NOMO-1 treated with DMSO at 0.1 percent for 48 hours (cell line): Measurements from ENCODE around the gene SHC2.
"Not testable (repeated sequence)": the region's sequence is repeated elsewhere in the genome, so short reads cannot be mapped to it uniquely, and the experiment has no call there.

ENCODE experiments used
- DNase-seq: peaks from one replicate; lab custom pipeline; 2025; ENCODE audit not compliant: unreplicated experiment; lab: John Stamatoyannopoulos, UW

The SHC2 gene

DNA sequence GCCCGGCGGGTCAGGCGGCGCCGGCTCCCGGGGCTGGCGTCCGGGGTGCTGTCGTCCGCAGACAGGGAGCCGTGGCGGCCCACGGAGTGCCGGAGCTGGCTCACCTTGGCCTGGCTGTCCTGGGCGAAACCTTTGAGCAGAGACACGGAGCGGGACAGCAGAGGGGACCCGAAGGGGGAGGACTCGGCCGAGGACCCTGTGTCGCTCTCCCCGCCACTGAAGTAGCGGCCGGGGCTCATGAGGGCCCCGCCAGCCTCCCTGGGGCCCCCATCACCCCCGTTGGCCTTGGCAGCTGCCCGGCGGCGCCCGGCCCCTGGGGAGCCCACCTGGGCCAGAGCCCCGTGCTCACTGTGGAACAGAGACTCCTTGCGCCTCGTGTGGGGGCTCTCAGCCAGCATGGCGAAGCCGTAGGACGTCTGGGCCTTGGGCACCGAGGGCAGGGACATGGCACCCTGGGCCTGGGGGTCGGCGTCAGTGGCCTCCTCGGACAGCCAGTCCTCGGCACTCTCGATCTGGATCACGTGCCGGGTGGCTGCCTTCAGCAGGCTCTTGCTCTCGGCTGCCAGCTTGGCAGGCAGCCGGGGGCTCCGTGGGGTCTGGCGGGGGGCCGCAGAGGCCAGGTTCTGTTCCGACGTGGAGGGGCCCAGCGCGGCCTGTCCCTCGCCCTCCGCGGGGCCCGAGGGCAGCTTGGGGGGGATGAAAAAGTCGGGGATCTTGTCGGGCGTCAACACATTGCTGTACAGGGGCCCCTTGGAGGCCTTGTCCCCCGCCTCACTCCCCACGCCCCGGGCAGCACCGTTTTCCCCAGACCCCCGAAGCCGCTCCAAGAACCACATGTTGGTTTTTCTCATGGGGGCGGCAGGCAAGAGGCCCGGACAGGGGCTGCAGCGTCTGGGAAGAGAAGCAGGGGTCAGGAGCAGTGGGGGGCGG, 53.1 kb downstream of the SHC2 start:
- no peak for DNase-seq

- DNase-seq: no peak
Measured at GRCh38 chr19:406971-407510, 53.8 kb downstream of the SHC2 start.

DNA sequence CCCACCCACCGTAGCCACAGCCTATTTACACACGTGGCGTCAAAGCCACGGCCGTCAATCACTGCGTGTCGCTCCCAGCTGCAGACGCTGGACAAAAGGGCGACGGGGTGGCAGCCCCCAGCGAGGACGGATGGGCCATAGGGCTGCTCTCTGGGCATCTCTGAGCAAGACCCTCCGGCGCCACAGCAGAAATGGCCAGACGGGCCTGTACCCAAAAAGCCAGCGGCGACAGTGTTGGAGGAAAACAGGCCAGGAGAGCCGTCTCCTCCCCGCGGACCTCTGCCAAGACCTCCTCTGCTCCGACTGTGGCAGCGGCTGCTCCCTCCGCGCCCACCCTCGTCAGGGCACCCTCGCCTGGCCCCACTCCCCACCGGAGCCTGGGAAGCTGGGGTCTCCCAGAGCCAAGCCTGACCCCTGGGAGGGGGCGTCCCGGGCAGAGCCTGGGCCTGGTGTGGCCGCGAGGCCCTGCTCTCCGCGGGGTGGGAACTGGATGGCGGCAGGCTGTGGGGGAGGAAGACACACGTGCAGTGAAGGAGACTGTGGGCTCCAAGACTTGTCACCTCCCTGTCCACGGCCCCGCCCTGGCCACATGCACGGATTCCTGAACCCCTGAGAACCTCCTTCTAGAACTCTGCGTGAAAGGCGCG, 54.6 kb downstream of the SHC2 start:
- no peak for DNase-seq

- no peak for DNase-seq
Measured at GRCh38 chr19:405121-405965, 55.5 kb downstream of the SHC2 start.

- no peak for DNase-seq
Measured at GRCh38 chr19:403221-404027, 57.4 kb downstream of the SHC2 start.

DNA sequence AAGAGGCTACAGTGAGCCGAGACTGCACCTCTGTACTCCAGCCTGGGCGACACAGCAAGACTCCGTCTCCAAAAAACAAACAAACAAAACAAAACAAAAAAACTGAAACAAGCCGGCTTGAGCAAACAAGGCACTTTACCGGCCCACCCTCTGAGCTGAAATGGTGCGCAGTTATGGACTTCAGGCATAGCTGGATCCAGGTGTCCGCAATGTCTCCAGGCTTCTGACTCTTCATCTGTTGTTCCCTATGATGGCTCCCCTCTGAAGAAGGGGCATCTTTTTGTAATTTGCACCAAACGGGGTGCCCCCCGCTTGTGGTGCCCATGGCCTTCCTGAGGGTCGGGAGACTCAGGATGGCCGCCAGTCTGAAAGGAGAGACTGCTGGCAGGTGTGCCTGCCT, 58.0 kb downstream of the SHC2 start:
- DNase-seq: no peak

- no peak for DNase-seq
Measured at GRCh38 chr19:401866-402511, 58.8 kb downstream of the SHC2 start.

DNA sequence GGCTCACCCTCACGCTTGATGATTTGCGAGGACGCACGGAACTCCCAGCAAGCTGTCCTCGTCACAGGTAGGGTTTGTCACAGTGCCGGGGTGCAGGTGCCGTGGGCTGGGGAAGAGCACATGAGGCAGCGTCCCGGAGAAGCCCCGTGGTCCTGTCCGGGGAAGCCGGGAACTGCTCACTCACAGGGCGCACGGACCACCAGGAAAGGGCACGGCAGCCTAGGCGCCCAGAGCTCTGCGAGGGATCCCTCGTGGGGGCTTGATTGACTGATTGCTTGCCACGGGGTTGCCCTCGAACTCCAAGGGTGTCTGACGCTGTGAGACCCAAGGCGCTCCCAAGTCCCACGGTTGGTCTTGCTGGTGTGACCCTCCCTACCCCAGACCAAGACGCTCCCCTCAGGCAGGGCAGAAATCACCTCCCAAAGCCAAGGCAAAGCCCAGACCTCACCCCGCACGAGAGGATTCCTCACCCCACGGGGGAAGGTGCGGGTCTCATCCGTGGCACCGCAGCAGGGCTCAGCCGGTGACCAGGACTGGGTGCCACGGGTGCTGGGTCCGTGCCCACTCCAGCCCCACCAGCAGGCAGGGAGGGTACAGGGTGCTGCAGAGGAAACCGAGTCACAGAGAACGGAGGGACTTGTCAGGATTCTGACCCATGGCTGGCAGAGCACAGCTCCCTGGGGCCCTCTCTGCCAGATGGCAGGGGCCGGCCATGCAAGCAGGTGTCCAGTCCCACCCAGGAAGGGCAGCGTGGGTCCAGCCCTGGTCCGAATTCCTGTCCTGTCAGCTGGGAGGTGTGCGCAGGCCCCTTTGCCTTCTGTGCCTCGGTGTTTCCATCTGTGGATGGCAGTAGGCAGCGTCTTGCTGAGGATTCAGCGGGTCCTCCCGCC, 59.6 kb downstream of the SHC2 start:
- DNase-seq: no peak

DNA sequence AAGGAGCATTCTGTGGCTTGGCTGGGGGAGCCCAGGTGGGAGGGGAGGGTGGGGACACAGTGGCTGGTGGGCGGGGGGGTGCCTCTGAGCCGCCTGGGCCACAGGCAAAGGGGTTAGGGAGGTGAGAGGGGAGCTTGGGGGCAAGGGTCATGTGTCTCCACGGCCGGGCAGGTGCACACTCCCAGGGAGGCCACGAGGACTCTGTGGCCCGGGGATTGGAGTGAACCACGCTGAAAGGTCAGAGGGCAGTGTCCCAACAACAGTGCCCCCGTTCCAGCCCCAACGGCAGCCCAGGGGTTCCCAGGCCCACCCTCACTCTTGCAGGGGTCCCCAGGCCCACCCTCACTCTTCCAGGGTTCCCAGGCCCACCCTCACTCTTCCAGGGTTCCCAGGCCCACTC, 61.5 kb downstream of the SHC2 start:
- no peak for DNase-seq

GRCh38 chr19:398719-399118, 62.1 kb downstream of the SHC2 start:
- no peak for DNase-seq

- no peak for DNase-seq
Measured at GRCh38 chr19:397941-398706, 62.7 kb downstream of the SHC2 start.

DNA sequence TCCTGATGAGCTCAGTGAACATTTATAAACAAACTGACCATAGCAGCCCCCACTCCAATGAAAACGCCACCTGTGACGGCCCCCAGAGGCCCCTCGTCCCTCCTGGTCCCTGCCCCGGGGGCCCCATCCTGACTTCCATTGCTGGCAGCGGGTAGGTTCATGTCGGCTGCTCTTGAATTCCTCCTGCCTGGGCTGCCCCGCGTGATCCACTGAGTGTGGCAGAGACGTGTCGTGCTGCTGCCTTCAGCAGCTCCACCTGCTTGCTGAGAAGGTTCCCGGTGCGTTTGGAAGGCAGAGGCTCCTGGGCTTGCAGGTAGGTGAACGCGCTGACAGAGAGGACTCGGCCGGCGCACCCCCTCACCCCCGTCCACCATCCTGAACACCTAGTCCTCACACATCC, 63.5 kb downstream of the SHC2 start:
- no peak for DNase-seq

DNA sequence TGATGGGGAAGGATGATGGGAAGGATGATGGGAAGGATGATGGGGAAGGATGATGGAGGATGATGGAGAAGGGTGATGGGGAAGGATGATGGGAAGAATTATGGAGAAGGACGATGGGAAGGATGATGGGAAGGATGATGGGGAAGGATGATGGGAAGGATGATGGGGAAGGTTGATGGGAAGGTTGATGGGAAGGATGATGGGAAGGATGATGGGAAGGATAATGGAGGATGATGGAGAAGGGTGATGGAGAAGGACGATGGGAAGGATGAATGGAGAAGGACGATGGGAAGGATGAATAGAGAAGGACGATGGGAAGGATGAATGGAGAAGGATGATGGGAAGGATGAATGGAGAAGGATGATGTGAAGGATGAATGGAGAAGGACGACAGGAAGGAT, 65.4 kb downstream of the SHC2 start:
- DNase-seq: no peak

- DNase-seq: not testable (repeated sequence)
Measured at GRCh38 chr19:394857-395256, 66.0 kb downstream of the SHC2 start.

DNA sequence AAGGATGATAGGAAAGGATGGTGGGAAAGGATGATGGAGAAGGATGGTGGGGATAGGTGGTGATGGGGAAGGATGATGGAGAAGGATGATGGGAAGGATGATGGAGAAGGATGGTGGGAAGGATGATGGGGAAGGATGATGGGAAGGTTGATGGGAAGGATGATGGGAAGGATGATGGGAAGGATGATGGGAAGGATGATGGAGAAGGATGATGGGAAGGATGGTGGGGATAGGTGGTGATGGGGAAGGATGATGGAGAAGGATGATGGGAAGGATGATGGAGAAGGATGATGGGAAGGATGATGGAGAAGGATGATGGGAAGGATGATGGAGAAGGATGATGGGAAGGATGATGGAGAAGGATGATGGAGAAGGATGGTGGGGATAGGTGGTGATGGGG, 67.3 kb downstream of the SHC2 start:
- DNase-seq: not testable (repeated sequence)

GRCh38 chr19:392375-392970, 68.4 kb downstream of the SHC2 start:
- no peak for DNase-seq

GRCh38 chr19:391726-392374, 69.0 kb downstream of the SHC2 start:
- DNase-seq: no peak
